ENCODE measurements around the gene HARS1.

Gene HARS1

DNA sequence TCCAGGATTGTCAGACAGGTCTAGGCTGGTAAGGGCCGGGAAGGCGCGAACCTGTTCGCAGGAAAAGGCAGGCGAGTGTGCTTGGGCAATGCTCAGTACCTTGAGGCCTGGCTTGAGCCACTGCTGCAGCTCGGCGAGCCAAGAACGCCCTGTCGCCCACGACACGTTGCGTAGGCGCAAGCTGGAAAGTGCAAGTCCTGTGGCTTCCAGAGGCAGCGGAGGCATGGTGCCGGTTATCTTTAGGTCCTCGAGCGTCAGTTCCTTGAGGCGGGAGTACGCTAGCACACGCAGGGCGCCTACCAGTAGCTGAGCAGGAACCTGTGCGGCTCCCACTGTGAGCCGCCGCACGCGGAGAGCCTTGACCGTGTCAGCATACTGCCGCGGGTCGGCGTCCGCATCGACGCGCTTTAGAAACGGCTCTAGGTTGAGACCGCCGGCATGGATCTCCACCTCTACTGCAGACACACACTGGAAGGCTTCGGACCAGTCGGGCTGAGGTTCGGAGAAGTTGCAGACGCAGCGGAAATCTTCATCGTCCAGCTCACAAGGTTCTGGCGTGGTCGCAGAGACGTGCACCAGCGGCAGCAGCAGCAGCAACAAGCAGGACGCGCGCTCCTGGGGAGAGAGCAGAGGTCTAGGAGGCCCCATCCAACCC, 58.7 kb downstream of the HARS1 start:
- Histone ChIP-seq H3K36me3 (no peaks in the 10 kb centered on the region), H3K4me1 (peaks cover 5 to 17% (median 13%) of the 10 kb centered on the region in 4 donors), H3K4me3 (peak overlapping the region; percentile 53 to 62), H3K9me3 (no peaks in the 10 kb centered on the region), H3K27ac (peak overlapping the region; percentile 65 to 70), H3K27me3 (no peaks in the 10 kb centered on the region)
- DNase-seq, result peak; percentile 53 to 84
- TF ChIP-seq CTCF (IDR thresholded peaks at IDR 0.05), result peak in 1 of 2 experiments; percentile 6
- intact Hi-C loops (cut with DNase I; ENCODE audit: low total_unique reads), result no loop called here

DNA sequence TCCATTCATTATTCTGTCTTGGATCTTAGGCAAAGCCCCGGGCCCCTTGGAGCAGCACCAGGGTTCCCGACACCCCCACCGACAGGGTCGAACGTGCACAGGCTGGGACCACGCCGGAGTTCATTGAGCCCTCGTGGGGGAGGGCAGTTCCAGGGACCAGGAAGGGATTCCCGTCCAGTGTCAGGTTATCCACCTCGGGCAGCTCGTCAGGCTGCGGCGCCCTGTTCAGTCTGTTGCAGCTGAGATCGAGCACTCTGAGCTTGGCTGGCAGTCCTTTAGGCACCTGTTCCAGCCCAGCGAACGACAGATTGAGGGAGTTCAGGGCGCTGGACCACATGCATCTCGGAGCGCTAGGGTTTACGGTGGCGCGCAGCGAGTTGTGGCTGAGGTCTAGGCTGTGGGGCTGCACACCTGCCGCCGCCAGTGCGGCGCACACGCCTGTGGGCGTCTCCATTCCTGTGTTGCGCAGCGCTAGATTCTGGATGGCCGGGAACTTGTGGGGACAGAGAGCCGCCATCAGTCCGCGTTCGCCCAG, 59.3 kb downstream of the HARS1 start:
- Histone ChIP-seq H3K36me3 (no peaks in the 10 kb centered on the region), H3K4me1 (peaks cover 5 to 17% (median 13%) of the 10 kb centered on the region in 4 donors), H3K27me3 (no peaks in the 10 kb centered on the region), H3K9me3 (no peaks in the 10 kb centered on the region), H3K27ac (peak overlapping the region; percentile 65 to 70), H3K4me3 (peak overlapping the region; percentile 53 to 62)
- DNase-seq, result no peak
- TF ChIP-seq CTCF (IDR thresholded peaks at IDR 0.05), result no peak
- intact Hi-C loops (cut with DNase I; ENCODE audit: low total_unique reads), result no loop called here

DNA sequence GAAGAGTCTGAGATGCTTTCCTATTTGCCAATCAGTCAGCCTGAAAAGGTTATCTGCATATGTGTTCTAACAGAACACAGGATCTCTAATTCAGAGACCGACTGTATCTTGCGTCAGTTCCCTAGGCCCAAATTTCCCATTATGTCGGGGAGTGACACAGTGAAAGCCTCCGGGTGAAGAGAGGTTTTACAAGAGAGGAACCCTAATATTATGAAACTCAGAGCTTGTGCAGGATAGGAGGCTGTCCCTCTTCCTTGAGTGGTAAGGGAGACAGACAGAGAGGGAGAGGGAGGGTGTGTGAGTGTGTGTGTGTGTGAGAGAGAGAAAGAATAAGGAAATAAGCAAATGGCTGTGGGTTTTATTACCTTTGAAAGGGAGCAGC, 60.1 kb downstream of the HARS1 start:
- Histone ChIP-seq H3K36me3 (no peaks in the 10 kb centered on the region), H3K27me3 (no peaks in the 10 kb centered on the region), H3K4me1 (peaks cover 5 to 17% (median 13%) of the 10 kb centered on the region in 4 donors), H3K27ac (no peak overlapping the region), H3K4me3 (peak overlapping the region; percentile 53 to 62), H3K9me3 (no peaks in the 10 kb centered on the region)
- intact Hi-C loops (cut with DNase I; ENCODE audit: low total_unique reads), result no loop called here
- DNase-seq, result no peak
- no peak for TF ChIP-seq CTCF (IDR thresholded peaks at IDR 0.05)

DNA sequence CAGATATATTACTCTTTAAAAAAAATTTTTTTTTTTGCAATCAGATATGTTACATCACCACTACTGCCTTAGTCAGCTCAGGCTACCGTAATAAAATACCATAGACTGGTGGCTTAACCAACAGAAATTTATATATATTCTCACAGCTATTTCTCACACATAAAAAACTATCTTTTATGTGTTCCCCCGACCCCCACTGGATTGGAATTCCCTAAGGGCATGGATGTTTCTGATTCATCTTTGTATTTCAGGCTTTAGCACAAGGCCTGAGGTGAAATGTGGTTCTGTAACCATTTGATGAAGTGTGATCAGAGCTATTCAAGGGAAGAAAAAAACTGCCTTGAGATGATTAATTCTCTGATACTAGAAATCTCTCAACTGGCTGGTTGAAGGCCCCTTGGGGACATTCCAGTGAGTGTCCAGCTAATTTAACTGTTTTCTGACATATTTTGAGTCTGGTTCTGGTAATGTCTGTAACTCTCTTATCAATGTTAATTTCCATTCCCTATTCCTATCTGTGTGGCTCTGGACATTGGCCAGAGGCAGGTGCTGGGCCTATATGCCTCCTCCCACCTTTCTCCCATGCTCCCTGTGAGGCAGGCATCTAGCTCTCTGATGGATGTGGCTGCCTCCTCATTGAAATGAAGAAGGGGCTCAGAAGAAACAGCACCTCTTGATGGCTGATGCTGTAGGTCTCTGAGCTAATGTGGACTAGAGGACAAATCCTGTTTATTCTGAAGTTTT, 60.7 kb downstream of the HARS1 start:
- no peaks in the 10 kb centered on the region for H3K27me3 ChIP-seq
- no peak overlapping the region for H3K27ac ChIP-seq
- H3K4me3 ChIP-seq, result peak overlapping the region; percentile 53 to 62
- no peak for DNase-seq
- no peaks in the 10 kb centered on the region for H3K9me3 ChIP-seq
- intact Hi-C loops (cut with DNase I; ENCODE audit: low total_unique reads), result no loop called here
- peaks cover 5 to 17% (median 13%) of the 10 kb centered on the region in 4 donors for H3K4me1 ChIP-seq
- no peaks in the 10 kb centered on the region for H3K36me3 ChIP-seq
- TF ChIP-seq CTCF (IDR thresholded peaks at IDR 0.05), result no peak

DNA sequence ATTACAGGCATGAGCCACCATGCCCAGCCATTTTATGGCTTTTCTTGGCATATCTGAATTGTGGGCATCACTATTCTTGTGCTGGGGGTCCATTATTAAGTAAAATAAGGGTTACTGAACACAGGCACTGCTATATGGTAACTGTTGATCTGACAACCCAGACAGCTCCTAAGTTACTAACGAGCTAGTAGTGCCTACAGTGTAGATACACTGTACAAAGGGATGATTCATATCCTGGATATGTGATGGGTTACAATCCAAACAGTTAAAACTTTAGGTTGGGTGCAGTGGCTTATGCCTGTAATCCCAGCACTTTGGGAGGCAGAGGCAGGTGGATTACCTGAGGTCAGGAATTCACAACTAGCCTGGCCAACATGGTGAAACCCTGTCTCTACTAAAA, 62.5 kb downstream of the HARS1 start:
- DNase-seq, result no peak
- H3K27ac ChIP-seq, result no peak overlapping the region
- H3K36me3 ChIP-seq, result no peaks in the 10 kb centered on the region
- no peaks in the 10 kb centered on the region for H3K27me3 ChIP-seq
- TF ChIP-seq CTCF (IDR thresholded peaks at IDR 0.05), result no peak
- no peak overlapping the region for H3K4me3 ChIP-seq
- H3K4me1 ChIP-seq, result peaks cover 5 to 17% (median 13%) of the 10 kb centered on the region in 4 donors
- no peaks in the 10 kb centered on the region for H3K9me3 ChIP-seq
- intact Hi-C loops (cut with DNase I; ENCODE audit: low total_unique reads), result no loop called here

Measured in tibial artery (tissue), 4 donors.